ENCODE data around the gene NCF1.
"Not testable (repeated sequence)": the region's sequence is repeated elsewhere in the genome, so short reads cannot be mapped to it uniquely, and the experiment has no call there.

The NCF1 gene

DNA sequence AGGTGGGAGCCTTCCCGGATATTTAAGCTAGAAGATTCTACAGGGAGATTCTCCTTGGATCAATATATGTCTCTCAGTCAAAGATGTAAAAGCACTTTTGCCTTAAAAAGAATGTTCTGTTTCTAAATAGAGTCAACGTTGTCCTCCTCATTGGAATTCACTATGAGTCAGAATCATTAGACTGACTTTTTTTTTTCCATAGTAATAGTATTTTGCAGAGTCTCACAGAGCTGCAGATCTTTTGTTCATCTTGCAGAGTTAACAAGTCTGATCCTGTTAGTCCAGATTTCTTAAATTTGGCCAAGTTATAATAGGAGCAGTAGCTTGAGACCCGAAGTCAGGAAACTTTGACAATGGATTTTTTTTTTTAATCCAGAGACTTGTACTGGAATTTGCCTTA, 14.8 kb upstream of the NCF1 start:
- H3K27ac ChIP-seq (ENCODE audit: low read depth, low read length); H3K9ac ChIP-seq (ENCODE audit: low read depth, low read length); H3K9me3 ChIP-seq (ENCODE audit: control insufficient read depth, insufficient read depth, low read length); H3K36me3 ChIP-seq (ENCODE audit: control insufficient read depth, insufficient read depth, low read length); H3K4me1 ChIP-seq (ENCODE audit: control insufficient read depth, insufficient read depth, low read length); H3K27me3 ChIP-seq (ENCODE audit: control insufficient read depth, insufficient read depth, low read length); H3K4me3 ChIP-seq (ENCODE audit: low read depth, low read length): not testable (repeated sequence)

DNA sequence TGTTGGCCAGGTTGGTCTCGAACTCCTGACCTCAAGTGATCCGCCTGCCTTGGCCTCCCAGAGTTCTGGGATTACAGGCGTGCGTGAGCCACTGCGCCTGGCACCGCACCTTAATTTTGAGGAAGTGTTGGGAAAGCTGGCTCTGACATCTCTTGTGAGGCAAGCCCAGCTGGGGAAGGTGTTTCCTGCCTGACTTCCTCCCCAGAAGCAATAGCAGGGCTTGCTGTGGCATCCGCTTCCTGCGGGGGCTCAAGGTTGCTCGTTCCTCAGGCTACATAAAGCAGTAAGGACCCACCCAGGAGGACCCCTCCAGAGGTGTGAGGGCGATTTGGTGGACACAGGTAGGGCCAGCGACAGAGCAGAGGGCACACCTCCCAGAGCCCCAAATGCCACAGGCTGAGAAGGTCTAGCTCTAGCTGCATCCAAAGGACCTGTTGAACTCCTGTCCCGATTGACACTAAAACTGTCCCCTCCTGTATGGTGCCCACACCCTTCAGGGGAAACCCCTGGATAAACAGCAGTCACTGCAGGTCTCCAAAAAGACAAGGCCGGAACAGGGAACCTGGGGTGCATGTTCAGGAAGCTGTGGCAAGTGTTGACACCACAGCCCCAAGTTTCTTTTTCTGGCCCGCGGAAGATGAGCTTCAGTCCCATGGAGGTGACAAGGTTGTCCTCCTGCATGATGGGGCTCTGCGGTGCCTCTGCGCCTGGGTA, 8.4 kb upstream of the NCF1 start:
- H3K4me3 ChIP-seq (ENCODE audit: low read depth, low read length); H3K27ac ChIP-seq (ENCODE audit: low read depth, low read length); H3K4me1 ChIP-seq (ENCODE audit: control insufficient read depth, insufficient read depth, low read length); H3K27me3 ChIP-seq (ENCODE audit: control insufficient read depth, insufficient read depth, low read length); H3K9me3 ChIP-seq (ENCODE audit: control insufficient read depth, insufficient read depth, low read length); H3K9ac ChIP-seq (ENCODE audit: low read depth, low read length); H3K36me3 ChIP-seq (ENCODE audit: control insufficient read depth, insufficient read depth, low read length): not testable (repeated sequence)

DNA sequence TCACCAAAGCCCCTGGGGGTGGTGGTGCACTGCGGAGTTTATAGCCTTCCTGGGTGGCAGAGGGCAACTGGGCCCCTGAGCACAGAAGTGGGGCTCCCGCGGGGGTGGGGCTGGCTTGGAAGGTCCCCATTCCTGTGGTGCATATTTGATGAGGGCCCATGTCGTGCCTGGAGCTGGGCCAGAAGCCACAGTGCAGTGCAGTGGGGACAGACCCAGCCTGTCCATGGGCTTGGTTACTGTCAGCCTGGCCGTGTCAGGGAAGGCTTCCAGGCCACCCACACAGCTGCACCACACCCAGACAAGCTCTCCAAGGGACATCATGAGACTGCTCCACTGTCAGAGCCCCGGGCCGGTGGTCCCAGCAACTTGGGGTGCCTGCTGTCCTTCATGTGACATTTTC, 7.3 kb upstream of the NCF1 start:
- not testable (repeated sequence) for H3K9ac ChIP-seq (ENCODE audit: low read depth, low read length); H3K27me3 ChIP-seq (ENCODE audit: control insufficient read depth, insufficient read depth, low read length); H3K9me3 ChIP-seq (ENCODE audit: control insufficient read depth, insufficient read depth, low read length); H3K4me1 ChIP-seq (ENCODE audit: control insufficient read depth, insufficient read depth, low read length); H3K36me3 ChIP-seq (ENCODE audit: control insufficient read depth, insufficient read depth, low read length); H3K4me3 ChIP-seq (ENCODE audit: low read depth, low read length); H3K27ac ChIP-seq (ENCODE audit: low read depth, low read length)

DNA sequence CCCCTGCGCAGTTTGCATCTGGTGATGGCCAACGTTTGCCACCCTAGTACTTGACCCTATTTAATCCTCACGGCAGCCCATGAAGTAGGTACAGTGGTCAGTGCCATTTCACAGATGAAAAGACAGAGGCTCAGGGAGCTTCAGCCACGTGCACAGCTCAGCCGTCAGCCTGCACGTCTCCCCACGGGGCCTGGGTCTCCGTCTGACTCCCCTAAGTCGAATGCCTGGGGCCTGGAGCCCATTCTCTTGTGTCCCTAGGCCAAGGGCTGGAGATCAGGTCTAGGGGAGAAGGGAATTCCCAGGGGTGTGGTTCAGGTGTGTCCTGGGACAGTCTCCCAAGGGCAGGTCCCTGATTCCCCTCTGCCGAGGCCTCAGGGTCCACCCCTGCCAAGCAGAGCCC, 6.8 kb upstream of the NCF1 start:
- H3K27me3 ChIP-seq (ENCODE audit: control insufficient read depth, insufficient read depth, low read length); H3K9ac ChIP-seq (ENCODE audit: low read depth, low read length); H3K9me3 ChIP-seq (ENCODE audit: control insufficient read depth, insufficient read depth, low read length); H3K4me3 ChIP-seq (ENCODE audit: low read depth, low read length); H3K27ac ChIP-seq (ENCODE audit: low read depth, low read length); H3K4me1 ChIP-seq (ENCODE audit: control insufficient read depth, insufficient read depth, low read length); H3K36me3 ChIP-seq (ENCODE audit: control insufficient read depth, insufficient read depth, low read length): not testable (repeated sequence)

DNA sequence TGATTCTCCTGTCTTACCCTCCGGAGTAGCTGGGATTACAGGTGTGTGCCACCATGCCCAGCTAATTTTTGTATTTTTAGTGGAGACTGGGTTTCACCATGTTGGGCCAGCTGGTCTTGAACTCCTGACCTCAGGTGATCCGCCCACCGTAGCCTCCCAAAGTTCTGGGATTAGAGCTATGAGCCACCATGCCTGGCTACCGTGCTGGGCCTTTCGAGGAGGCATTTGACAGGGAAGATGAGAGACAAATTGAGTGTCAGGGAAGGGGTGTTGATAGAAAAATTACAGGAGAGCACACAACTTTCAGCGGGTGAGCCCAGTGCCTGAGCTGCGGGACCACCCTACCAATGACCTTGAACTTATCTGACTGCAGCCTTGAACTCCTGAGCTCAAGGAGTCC, 3.7 kb upstream of the NCF1 start:
- not testable (repeated sequence) for H3K9ac ChIP-seq (ENCODE audit: low read depth, low read length); H3K27ac ChIP-seq (ENCODE audit: low read depth, low read length); H3K4me3 ChIP-seq (ENCODE audit: low read depth, low read length); H3K4me1 ChIP-seq (ENCODE audit: control insufficient read depth, insufficient read depth, low read length); H3K27me3 ChIP-seq (ENCODE audit: control insufficient read depth, insufficient read depth, low read length); H3K36me3 ChIP-seq (ENCODE audit: control insufficient read depth, insufficient read depth, low read length); H3K9me3 ChIP-seq (ENCODE audit: control insufficient read depth, insufficient read depth, low read length)

DNA sequence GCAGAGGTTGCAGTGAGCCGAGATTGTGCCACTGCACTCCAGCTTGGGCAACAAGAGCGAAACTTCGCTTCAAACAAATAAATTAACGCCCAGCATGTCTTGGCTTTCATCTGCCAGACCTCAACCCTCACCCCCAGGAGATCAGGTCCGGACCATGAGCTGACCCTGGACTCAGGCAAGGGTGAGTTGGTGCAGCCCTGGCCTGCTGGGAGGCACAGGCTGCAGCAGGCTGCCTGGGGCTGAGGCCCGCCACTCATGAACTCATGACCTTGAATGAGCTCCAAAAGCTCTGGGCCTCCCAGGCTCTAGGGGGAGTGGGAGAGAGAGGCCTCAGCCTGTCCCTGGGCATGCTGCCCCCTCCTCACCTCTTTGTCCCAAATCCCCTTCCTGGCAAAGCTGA, 1.7 kb upstream of the NCF1 start:
- not testable (repeated sequence) for H3K27me3 ChIP-seq (ENCODE audit: control insufficient read depth, insufficient read depth, low read length); H3K36me3 ChIP-seq (ENCODE audit: control insufficient read depth, insufficient read depth, low read length); H3K9me3 ChIP-seq (ENCODE audit: control insufficient read depth, insufficient read depth, low read length); H3K9ac ChIP-seq (ENCODE audit: low read depth, low read length); H3K4me1 ChIP-seq (ENCODE audit: control insufficient read depth, insufficient read depth, low read length); H3K27ac ChIP-seq (ENCODE audit: low read depth, low read length); H3K4me3 ChIP-seq (ENCODE audit: low read depth, low read length)

DNA sequence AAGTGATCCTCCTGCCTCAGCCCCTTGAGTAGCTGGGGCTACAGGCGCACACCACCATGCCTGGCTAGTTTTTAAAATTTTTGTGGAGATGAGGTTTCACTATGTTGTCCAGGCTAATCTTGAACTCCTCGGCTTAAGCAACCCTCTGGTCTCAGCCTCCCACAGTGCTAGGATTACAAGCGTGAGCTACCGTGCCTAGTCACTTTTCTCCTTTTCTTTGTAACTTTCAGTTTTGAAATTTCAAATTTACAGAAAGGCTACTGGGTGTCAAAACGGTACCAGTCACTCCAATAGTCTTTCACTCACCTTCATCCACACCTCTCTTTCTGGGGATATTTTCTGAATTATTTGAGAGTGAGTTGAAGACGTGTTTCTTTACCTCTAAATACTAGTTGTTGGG, 1.3 kb downstream of the NCF1 start:
- H3K4me1 ChIP-seq (ENCODE audit: control insufficient read depth, insufficient read depth, low read length); H3K9me3 ChIP-seq (ENCODE audit: control insufficient read depth, insufficient read depth, low read length); H3K36me3 ChIP-seq (ENCODE audit: control insufficient read depth, insufficient read depth, low read length); H3K27me3 ChIP-seq (ENCODE audit: control insufficient read depth, insufficient read depth, low read length); H3K9ac ChIP-seq (ENCODE audit: low read depth, low read length); H3K27ac ChIP-seq (ENCODE audit: low read depth, low read length); H3K4me3 ChIP-seq (ENCODE audit: low read depth, low read length): not testable (repeated sequence)

DNA sequence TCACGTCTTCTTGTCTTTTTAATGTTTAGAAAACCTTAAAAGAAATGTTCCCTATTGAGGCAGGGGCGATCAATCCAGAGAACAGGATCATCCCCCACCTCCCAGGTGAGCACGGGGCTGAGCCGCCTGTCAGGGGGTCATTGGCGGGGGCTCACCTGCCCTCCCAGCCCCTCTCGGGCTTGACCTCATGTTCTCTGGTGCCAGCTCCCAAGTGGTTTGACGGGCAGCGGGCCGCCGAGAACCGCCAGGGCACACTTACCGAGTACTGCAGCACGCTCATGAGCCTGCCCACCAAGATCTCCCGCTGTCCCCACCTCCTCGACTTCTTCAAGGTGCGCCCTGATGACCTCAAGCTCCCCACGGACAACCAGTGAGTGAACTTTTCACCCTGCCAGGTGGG, 5.2 kb downstream of the NCF1 start:
- H3K9ac ChIP-seq (ENCODE audit: low read depth, low read length); H3K27me3 ChIP-seq (ENCODE audit: control insufficient read depth, insufficient read depth, low read length); H3K9me3 ChIP-seq (ENCODE audit: control insufficient read depth, insufficient read depth, low read length); H3K36me3 ChIP-seq (ENCODE audit: control insufficient read depth, insufficient read depth, low read length); H3K4me1 ChIP-seq (ENCODE audit: control insufficient read depth, insufficient read depth, low read length); H3K4me3 ChIP-seq (ENCODE audit: low read depth, low read length); H3K27ac ChIP-seq (ENCODE audit: low read depth, low read length): not testable (repeated sequence)

DNA sequence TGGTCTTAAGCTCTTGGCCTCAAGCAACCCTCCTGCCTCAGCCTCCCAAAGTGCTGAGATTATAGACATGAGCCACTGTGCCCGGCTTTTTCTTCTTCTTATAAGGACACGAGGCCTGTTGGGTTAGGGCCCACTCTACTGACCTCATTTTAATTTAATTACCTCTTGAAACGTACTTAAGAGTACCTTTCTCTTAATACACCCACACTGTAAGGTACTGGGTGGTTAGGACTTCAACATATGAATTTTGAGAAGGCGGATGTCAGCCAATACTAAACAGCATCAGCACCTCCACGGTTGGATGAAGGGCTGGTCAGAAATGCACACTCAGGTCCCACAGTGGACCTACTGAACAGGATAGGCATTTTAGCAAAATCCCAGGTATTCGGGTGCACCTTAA, 7.9 kb downstream of the NCF1 start:
- not testable (repeated sequence) for H3K4me3 ChIP-seq (ENCODE audit: low read depth, low read length); H3K9me3 ChIP-seq (ENCODE audit: control insufficient read depth, insufficient read depth, low read length); H3K27me3 ChIP-seq (ENCODE audit: control insufficient read depth, insufficient read depth, low read length); H3K36me3 ChIP-seq (ENCODE audit: control insufficient read depth, insufficient read depth, low read length); H3K9ac ChIP-seq (ENCODE audit: low read depth, low read length); H3K27ac ChIP-seq (ENCODE audit: low read depth, low read length); H3K4me1 ChIP-seq (ENCODE audit: control insufficient read depth, insufficient read depth, low read length)

DNA sequence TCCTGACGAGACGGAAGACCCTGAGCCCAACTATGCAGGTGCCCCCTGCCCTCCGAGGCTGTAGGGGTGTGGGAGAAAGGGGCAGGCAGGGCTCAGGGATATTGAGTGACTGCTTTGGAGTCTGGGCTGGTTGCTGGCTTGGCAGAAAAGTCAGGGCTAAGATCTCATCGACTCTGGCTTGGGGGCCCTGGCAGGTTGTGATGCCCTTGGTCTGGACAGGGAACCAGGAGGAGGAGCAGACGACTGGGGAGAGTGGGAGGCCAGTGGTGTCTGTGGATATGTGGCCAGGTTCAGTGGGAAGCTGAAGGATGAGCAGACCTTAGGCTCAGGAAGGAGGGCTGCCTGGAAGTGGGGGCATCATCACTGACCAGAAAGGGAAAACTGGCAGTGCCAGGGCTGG, 9.8 kb downstream of the NCF1 start:
- not testable (repeated sequence) for H3K9me3 ChIP-seq (ENCODE audit: control insufficient read depth, insufficient read depth, low read length); H3K9ac ChIP-seq (ENCODE audit: low read depth, low read length); H3K4me1 ChIP-seq (ENCODE audit: control insufficient read depth, insufficient read depth, low read length); H3K27me3 ChIP-seq (ENCODE audit: control insufficient read depth, insufficient read depth, low read length); H3K4me3 ChIP-seq (ENCODE audit: low read depth, low read length); H3K36me3 ChIP-seq (ENCODE audit: control insufficient read depth, insufficient read depth, low read length); H3K27ac ChIP-seq (ENCODE audit: low read depth, low read length)

DNA sequence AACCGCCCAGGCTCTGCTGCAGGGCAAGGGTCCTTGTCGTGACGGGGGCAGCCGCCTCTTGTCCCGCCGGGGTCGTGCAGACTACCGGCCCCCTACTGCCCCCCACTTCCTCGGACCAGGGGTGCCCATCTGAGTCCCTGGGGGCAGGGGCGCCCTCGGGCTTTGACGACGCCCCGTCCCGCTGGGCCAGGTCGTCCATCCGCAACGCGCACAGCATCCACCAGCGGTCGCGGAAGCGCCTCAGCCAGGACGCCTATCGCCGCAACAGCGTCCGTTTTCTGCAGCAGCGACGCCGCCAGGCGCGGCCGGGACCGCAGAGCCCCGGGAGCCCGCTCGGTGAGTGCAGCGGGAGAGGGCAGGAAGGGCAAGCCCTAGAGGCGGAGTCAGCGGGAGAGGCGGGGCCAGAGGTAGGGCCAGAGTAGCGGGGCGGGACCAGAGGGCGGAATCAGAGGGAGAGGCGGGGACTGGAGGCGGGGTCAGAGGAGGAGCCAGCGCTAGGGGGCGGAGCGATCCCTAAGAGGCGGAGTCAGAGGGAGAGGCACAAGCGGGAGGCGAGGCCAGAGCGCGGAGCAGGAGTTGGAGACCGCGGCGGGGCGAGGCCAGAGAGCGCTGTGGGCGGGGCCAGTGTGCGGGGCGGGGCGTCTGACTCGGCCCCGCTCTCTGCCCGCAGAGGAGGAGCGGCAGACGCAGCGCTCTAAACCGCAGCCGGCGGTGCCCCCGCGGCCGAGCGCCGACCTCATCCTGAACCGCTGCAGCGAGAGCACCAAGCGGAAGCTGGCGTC, 14.7 kb downstream of the NCF1 start:
- H3K4me3 ChIP-seq (ENCODE audit: low read depth, low read length); H3K4me1 ChIP-seq (ENCODE audit: control insufficient read depth, insufficient read depth, low read length); H3K9me3 ChIP-seq (ENCODE audit: control insufficient read depth, insufficient read depth, low read length); H3K9ac ChIP-seq (ENCODE audit: low read depth, low read length); H3K36me3 ChIP-seq (ENCODE audit: control insufficient read depth, insufficient read depth, low read length); H3K27ac ChIP-seq (ENCODE audit: low read depth, low read length); H3K27me3 ChIP-seq (ENCODE audit: control insufficient read depth, insufficient read depth, low read length): not testable (repeated sequence)
